Suppressor macrophage treated with lipopolysaccharide for 1 hour (primary cell): Measurements from ENCODE around the gene SLC25A23.

Experiments
- DNase-seq, 3 donors: peaks; one replicate each; pipeline ENCODE4 v3.0.0-alpha.2; 2020 to 2022

Gene SLC25A23

DNA sequence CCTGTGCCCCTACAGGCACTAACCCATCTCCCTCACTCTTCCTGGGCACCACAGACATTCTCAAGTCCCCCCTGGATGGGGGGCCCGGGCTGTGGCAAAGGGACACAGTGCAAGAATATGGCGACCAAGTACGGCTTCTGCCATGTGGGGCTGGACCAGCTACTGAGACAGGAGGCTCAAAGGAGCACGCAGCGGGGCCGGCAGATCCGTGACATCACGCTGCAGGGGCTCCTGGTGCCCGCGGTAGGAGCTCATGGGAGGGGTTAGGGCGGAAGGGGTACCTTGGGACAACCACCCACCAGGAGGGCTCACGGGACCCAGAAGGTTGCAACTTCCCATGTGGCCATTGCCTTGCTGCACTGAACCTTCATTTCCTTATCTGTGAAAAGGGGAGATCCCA lies 63.3 kb downstream of the SLC25A23 start:
- DNase-seq, result no peak

DNA sequence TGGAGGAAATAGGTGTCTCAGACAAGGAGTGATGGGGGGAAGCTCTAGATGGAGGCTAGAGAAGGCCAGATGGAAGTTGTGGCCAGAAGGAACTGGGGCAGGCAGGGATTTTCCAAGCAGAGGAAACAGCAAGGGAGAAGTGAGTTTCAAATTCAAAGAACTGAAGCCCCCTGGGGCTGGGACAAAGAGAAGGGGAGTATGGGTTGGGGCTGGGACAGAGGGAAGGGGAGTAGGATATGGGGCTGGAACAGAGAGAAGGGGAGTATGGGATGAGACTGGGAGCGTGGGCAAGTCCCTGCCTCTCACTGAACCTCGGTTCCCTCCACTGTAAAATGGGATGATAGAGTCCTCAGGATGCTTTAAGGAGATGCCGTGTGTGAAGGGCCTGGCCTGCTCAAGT lies 64.8 kb downstream of the SLC25A23 start:
- DNase-seq, result peak in 2 of 3 donors; percentile 14 to 35

- DNase-seq, result peak in 1 of 3 donors; percentile 63
These were observed 65.6 kb downstream of the SLC25A23 start for GRCh38 chr19:6393983-6394412.

GRCh38 chr19:6393074-6393982 lies 66.3 kb downstream of the SLC25A23 start, which contains the start of gene GTF2F1:
Gene GTF2F1, minus strand, starts transcription at chr19:6393164. Its CDS starts 169 bp downstream, at chr19:6392995.
- DNase-seq, result peak; percentile 92 to 94 (median 92)

GRCh38 chr19:6392221-6393073 lies 67.1 kb downstream of the SLC25A23 start:
- DNase-seq, result peak in 2 of 3 donors; percentile 9 to 18
